Keratinocyte (primary cell): ENCODE measurements around the gene WFDC8. TPM values are rescaled to one million over a fixed set of nuclear protein-coding genes. Genes with fewer than 3 reads are reported as not detected.

ENCODE experiments used
- DNase-seq: peaks from one replicate; pipeline ENCODE4 v3.0.0-alpha.2; 2011; ENCODE audit warnings: low read depth, missing footprints, low spot score
- FAIRE-seq: peaks from 2 replicates; lab custom pipeline; 2011; peaks lifted over from hg19 to GRCh38; lab: Jason Lieb, UNC
- H2AFZ ChIP-seq: 2 replicates; pipeline ENCODE4 v1.6.0; 2012; ENCODE audit warnings: low read length, control low read depth, inconsistent platforms; ENCODE audit not compliant: control insufficient read depth
- H3K27ac ChIP-seq: 2 replicates; pipeline ENCODE4 v1.5.1; 2011; ENCODE audit warnings: low read length; ENCODE audit not compliant: control insufficient read depth, insufficient read depth
- H3K27me3 ChIP-seq: 3 replicates; pipeline ENCODE4 v1.6.0; 2011; ENCODE audit warnings: low read length; ENCODE audit not compliant: control insufficient read depth, insufficient read depth; ENCODE audit errors: extremely low read depth
- H3K36me3 ChIP-seq, 2 experiments: 2 replicates in 1 of 2; 3 replicates in 1 of 2; pipeline ENCODE4 v1.5.1; 2011; ENCODE audit warnings: low read length in 2 of 2, mild to moderate bottlenecking in 1 of 2; ENCODE audit not compliant: control insufficient read depth in 2 of 2, insufficient read depth in 2 of 2; ENCODE audit errors: extremely low read depth in 1 of 2
- H3K4me1 ChIP-seq: 3 replicates; pipeline ENCODE4 v1.5.1; 2011; ENCODE audit warnings: low read length; ENCODE audit not compliant: control insufficient read depth, insufficient read depth; ENCODE audit errors: extremely low read depth
- H3K4me2 ChIP-seq: 3 replicates; pipeline ENCODE4 v1.6.0; 2011; ENCODE audit warnings: low read depth, low read length; ENCODE audit not compliant: control insufficient read depth, insufficient read depth; ENCODE audit errors: extremely low read depth
- H3K4me3 ChIP-seq, 3 experiments: fragments of 200-600 bp in 1 of 3; sonication (generic) in 1 of 3; 2 replicates in 2 of 3; 3 replicates in 1 of 3; pipeline ENCODE4 v1.5.1; 2011 to 2016; ENCODE audit warnings: low read length in 3 of 3, mild to moderate bottlenecking in 3 of 3, control low read depth in 2 of 3, inconsistent platforms in 1 of 3, low read depth in 1 of 3, mixed read lengths in 1 of 3, mixed run types in 1 of 3, moderate library complexity in 1 of 3; ENCODE audit not compliant: control insufficient read depth in 2 of 3, insufficient read depth in 2 of 3; ENCODE audit errors: extremely low read depth in 1 of 3
- H3K79me2 ChIP-seq: 2 replicates; pipeline ENCODE4 v1.6.0; 2012; ENCODE audit warnings: low read length; ENCODE audit not compliant: control insufficient read depth, insufficient read depth
- H3K9ac ChIP-seq: 3 replicates; pipeline ENCODE4 v1.6.0; 2011; ENCODE audit warnings: low read length; ENCODE audit not compliant: control insufficient read depth, insufficient read depth; ENCODE audit errors: extremely low read depth
- H3K9me1 ChIP-seq: 3 replicates; pipeline ENCODE4 v1.6.0; 2011; ENCODE audit warnings: low read length; ENCODE audit not compliant: control insufficient read depth, insufficient read depth; ENCODE audit errors: extremely low read depth
- H3K9me3 ChIP-seq: 2 replicates; pipeline ENCODE4 v1.5.1; 2012; ENCODE audit warnings: low read depth, low read length; ENCODE audit not compliant: control insufficient read depth
- H4K20me1 ChIP-seq: 3 replicates; pipeline ENCODE4 v1.6.0; 2011; ENCODE audit warnings: low read length; ENCODE audit not compliant: control insufficient read depth, insufficient read depth; ENCODE audit errors: extremely low read depth
- CTCF ChIP-seq, 3 experiments: IDR thresholded peaks in 1 of 3; conservative IDR thresholded peaks in 1 of 3; optimal IDR thresholded peaks in 1 of 3; 2 replicates in 2 of 3; 3 replicates in 1 of 3; pipeline versions ENCODE3 to v1.5.1; 2011; ENCODE audit warnings: low read length in 3 of 3, mild to moderate bottlenecking in 3 of 3, moderate library complexity in 2 of 3, control low read depth in 1 of 3, inconsistent platforms in 1 of 3; ENCODE audit not compliant: insufficient read depth in 2 of 3; ENCODE audit errors: extremely low read depth in 1 of 3
- EZH2 ChIP-seq: IDR thresholded peaks from one replicate; pipeline ENCODE4 v1.6.1; 2012; ENCODE audit warnings: inconsistent platforms, mild to moderate bottlenecking, low read length, moderate library complexity
- dilution Hi-C: fragments of 300-500 bp; cut with MboI; formaldehyde crosslinking; loops from one replicate; pipeline ENCODE4 v1.7.0; 2020; ENCODE audit warnings: low sequenced_read_pairs; ENCODE audit not compliant: extremely low pct_ligation_motif_present
- polyA plus RNA-seq, 5 experiments: library from polyadenylated mRNA; depleted of rRNA in 3 of 5; stranded (reverse) in 3 of 5; stranded (forward) in 1 of 5; unstranded in 1 of 5; fragments of >200 nt; gene quantifications; 1 replicate in 1 of 5; 2 replicates in 3 of 5; 3 replicates in 1 of 5; pipeline versions ENCODE4 v1.2.1 to v1.2.3, GENCODE V29; 2011 to 2012; ENCODE audit warnings: missing spikeins in 2 of 5, low read depth in 1 of 5, low replicate concordance in 1 of 5

The WFDC8 gene
- polyA plus RNA-seq, 1 donor (not counting 4 experiments of a cell fraction or from before 2014, with no cell fraction given): not detected

DNA sequence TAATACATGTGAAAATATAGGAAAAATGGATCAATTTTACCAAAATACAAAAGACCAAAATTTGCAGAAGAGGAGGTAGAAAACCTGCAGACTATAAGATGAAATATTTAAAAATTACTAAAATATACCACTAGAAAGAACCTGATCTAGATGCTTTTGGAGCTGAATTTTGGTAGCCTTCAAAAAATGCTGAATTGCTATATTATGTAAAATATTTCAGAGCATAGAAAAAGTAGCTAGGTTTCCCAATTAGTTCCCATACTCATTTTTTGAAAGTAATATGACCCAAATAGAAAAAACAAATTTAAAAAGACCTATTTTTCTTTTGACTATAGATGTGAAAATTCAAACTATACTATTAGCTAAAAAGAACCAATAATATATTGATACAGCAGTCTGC lies 28.3 kb downstream of the WFDC8 start:
- no peaks in the 10 kb centered on the region for H3K9me1 ChIP-seq
- dilution Hi-C loops: no loop called here
- no peak overlapping the region for H3K4me3 ChIP-seq
- H4K20me1 ChIP-seq: no peaks in the 10 kb centered on the region
- no peaks in the 10 kb centered on the region for H3K79me2 ChIP-seq
- H3K9me3 ChIP-seq: no peaks in the 10 kb centered on the region
- no peak overlapping the region for H3K4me2 ChIP-seq
- no peak overlapping the region for H3K27ac ChIP-seq
- TF ChIP-seq CTCF (optimal IDR thresholded peaks at IDR 0.05 in 1 of 3, IDR thresholded peaks at IDR 0.05 in 1 of 3, conservative IDR thresholded peaks at IDR 0.05 in 1 of 3; ENCODE audit: extremely low read depth in 1 of 3, insufficient read depth in 2 of 3, low read length in 3 of 3): no peak
- no peak for TF ChIP-seq EZH2
- DNase-seq (no peak), FAIRE-seq (no peak)
- no peak overlapping the region for H3K9ac ChIP-seq
- peaks cover 12% of the 10 kb centered on the region for H3K27me3 ChIP-seq
- H3K36me3 ChIP-seq: no peaks in the 10 kb centered on the region
- H3K4me1 ChIP-seq: no peaks in the 10 kb centered on the region
- H2AFZ ChIP-seq: no peak overlapping the region

DNA sequence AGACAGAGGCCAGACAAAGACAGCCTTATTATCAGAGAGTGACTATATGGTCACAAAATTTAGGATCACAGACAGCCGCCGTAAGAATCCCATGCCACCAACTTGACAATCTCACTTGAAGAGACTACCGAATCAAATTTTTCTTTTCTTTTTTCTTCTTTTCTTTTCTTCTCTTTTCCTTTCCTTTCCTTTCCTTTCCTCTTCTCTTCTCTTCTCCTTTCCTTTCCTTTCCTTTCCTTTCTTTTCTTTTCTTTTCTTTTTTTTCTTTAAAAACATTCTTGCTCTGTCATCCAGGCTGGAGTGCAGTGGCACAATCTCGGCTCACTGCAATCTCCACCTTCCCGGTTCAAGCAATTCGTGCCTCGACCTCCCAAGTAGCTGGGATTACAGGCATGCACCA lies 30.7 kb downstream of the WFDC8 start:
- no peak for TF ChIP-seq CTCF (optimal IDR thresholded peaks at IDR 0.05 in 1 of 3, IDR thresholded peaks at IDR 0.05 in 1 of 3, conservative IDR thresholded peaks at IDR 0.05 in 1 of 3; ENCODE audit: extremely low read depth in 1 of 3, insufficient read depth in 2 of 3, low read length in 3 of 3)
- TF ChIP-seq EZH2: no peak
- no peaks in the 10 kb centered on the region for H3K9me3 ChIP-seq
- peaks cover 9% of the 10 kb centered on the region for H3K27me3 ChIP-seq
- no peak overlapping the region for H3K4me3 ChIP-seq
- DNase-seq (no peak), FAIRE-seq (no peak)
- no peak overlapping the region for H3K4me2 ChIP-seq
- H2AFZ ChIP-seq: no peak overlapping the region
- no peak overlapping the region for H3K27ac ChIP-seq
- H4K20me1 ChIP-seq: no peaks in the 10 kb centered on the region
- no peak overlapping the region for H3K9ac ChIP-seq
- dilution Hi-C loops: no loop called here
- no peaks in the 10 kb centered on the region for H3K36me3 ChIP-seq
- H3K9me1 ChIP-seq: no peaks in the 10 kb centered on the region
- H3K79me2 ChIP-seq: no peaks in the 10 kb centered on the region
- no peaks in the 10 kb centered on the region for H3K4me1 ChIP-seq
